Liver (tissue), 3 donors: ENCODE data around the gene OCA2.

Experiments
- HNF4G ChIP-seq: IDR thresholded peaks from 2 replicates; pipeline ENCODE4 v1.6.1; 2016; ENCODE audit warnings: antibody characterized with exemption
- RXRA ChIP-seq, 2 donors: IDR thresholded peaks; 2 replicates each; pipeline ENCODE4 v1.6.1; 2017 to 2018; ENCODE audit warnings: antibody characterized with exemption in 2 of 2, mild to moderate bottlenecking in 1 of 2
- TAF1 ChIP-seq: conservative IDR thresholded peaks from 2 replicates; pipeline ENCODE4 v1.6.1; 2016; ENCODE audit warnings: antibody characterized with exemption, mild to moderate bottlenecking
- YY1 ChIP-seq: IDR thresholded peaks from 2 replicates; pipeline ENCODE4 v1.6.1; 2016; ENCODE audit warnings: antibody characterized with exemption, mild to moderate bottlenecking
- TF ChIP-seq, protein P1 (sequence below): fragments of 150-350 bp; IDR thresholded peaks from 2 replicates; pipeline ENCODE4 v1.5.1; 2017; ENCODE audit warnings: improper control_type of control experiment, low read depth, low read length; ENCODE audit not compliant: missing input control
- TF ChIP-seq, protein P2 (sequence below): IDR thresholded peaks from 2 replicates; pipeline ENCODE4 v1.6.1; 2016; ENCODE audit warnings: antibody characterized with exemption, mild to moderate bottlenecking
- TF ChIP-seq, protein P3 (sequence below): IDR thresholded peaks from 2 replicates; pipeline ENCODE4 v1.6.1; 2016; ENCODE audit warnings: antibody characterized with exemption
- donor health status: healthy.
- donor health status: healthy.

DNA sequence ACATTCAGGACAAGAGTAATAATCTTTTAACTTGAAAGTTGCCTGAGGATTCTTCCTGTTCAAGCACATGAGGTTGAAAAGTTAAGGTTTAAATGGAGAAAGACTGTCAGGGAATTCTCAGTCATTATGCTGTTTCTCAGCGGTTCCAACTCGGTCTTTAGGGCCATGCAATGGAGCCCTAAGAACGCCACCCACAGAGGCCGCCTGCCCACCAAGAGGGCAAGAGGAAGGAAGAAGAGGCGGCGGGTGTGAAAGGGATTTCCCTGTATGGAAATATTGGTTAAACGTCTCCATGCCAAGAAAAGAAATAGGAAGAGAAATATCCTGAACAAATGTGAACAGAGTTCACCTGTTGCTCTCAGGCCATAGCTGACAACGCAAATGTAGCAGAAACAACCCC lies 234.4 kb downstream of the OCA2 start:
- TF ChIP-seq, protein P1, sequence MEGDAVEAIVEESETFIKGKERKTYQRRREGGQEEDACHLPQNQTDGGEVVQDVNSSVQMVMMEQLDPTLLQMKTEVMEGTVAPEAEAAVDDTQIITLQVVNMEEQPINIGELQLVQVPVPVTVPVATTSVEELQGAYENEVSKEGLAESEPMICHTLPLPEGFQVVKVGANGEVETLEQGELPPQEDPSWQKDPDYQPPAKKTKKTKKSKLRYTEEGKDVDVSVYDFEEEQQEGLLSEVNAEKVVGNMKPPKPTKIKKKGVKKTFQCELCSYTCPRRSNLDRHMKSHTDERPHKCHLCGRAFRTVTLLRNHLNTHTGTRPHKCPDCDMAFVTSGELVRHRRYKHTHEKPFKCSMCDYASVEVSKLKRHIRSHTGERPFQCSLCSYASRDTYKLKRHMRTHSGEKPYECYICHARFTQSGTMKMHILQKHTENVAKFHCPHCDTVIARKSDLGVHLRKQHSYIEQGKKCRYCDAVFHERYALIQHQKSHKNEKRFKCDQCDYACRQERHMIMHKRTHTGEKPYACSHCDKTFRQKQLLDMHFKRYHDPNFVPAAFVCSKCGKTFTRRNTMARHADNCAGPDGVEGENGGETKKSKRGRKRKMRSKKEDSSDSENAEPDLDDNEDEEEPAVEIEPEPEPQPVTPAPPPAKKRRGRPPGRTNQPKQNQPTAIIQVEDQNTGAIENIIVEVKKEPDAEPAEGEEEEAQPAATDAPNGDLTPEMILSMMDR: no peak
- no peak for TF ChIP-seq YY1
- TF ChIP-seq RXRA (IDR thresholded peaks at IDR 0.05): no peak
- TF ChIP-seq, protein P2, sequence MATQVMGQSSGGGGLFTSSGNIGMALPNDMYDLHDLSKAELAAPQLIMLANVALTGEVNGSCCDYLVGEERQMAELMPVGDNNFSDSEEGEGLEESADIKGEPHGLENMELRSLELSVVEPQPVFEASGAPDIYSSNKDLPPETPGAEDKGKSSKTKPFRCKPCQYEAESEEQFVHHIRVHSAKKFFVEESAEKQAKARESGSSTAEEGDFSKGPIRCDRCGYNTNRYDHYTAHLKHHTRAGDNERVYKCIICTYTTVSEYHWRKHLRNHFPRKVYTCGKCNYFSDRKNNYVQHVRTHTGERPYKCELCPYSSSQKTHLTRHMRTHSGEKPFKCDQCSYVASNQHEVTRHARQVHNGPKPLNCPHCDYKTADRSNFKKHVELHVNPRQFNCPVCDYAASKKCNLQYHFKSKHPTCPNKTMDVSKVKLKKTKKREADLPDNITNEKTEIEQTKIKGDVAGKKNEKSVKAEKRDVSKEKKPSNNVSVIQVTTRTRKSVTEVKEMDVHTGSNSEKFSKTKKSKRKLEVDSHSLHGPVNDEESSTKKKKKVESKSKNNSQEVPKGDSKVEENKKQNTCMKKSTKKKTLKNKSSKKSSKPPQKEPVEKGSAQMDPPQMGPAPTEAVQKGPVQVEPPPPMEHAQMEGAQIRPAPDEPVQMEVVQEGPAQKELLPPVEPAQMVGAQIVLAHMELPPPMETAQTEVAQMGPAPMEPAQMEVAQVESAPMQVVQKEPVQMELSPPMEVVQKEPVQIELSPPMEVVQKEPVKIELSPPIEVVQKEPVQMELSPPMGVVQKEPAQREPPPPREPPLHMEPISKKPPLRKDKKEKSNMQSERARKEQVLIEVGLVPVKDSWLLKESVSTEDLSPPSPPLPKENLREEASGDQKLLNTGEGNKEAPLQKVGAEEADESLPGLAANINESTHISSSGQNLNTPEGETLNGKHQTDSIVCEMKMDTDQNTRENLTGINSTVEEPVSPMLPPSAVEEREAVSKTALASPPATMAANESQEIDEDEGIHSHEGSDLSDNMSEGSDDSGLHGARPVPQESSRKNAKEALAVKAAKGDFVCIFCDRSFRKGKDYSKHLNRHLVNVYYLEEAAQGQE: no peak
- TF ChIP-seq HNF4G: no peak
- TF ChIP-seq, protein P3, sequence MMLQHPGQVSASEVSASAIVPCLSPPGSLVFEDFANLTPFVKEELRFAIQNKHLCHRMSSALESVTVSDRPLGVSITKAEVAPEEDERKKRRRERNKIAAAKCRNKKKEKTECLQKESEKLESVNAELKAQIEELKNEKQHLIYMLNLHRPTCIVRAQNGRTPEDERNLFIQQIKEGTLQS: no peak
- no peak for TF ChIP-seq TAF1
